CD4-positive, alpha-beta T cell treated with Interleukin-4 for 4 hours (primary cell): Measurements from ENCODE around the gene MED22.
"Not testable (repeated sequence)": the region's sequence is repeated elsewhere in the genome, so short reads cannot be mapped to it uniquely, and the experiment has no call there.

Source experiments
- DNase-seq: peaks from one replicate; pipeline ENCODE4 v3.0.0-alpha.2; 2020

The MED22 gene

GRCh38 chr9:133354766-133355165 is 6.8 kb upstream of the MED22 start:
- no peak for DNase-seq

- no peak for DNase-seq
These were observed 5.6 kb upstream of the MED22 start for GRCh38 chr9:133353548-133353947.

- DNase-seq, result no peak
These were observed 4.9 kb upstream of the MED22 start for GRCh38 chr9:133352635-133353340.

GRCh38 chr9:133351908-133352634 is 4.1 kb upstream of the MED22 start:
- DNase-seq, result peak; percentile 33

- DNase-seq, result no peak
These were observed 3.6 kb upstream of the MED22 start for GRCh38 chr9:133351526-133351907.

GRCh38 chr9:133349965-133350616 is 2.2 kb upstream of the MED22 start:
- no peak for DNase-seq

- DNase-seq, result no peak
These were observed 1.0 kb upstream of the MED22 start for GRCh38 chr9:133348718-133349573.

- DNase-seq, result peak; percentile 62
These were observed 381 bp downstream of the MED22 start for GRCh38 chr9:133347515-133347984.

- no peak for DNase-seq
These were observed 1.7 kb downstream of the MED22 start for GRCh38 chr9:133346021-133346785.

GRCh38 chr9:133345596-133345995 is 2.3 kb downstream of the MED22 start:
- DNase-seq, result no peak

- no peak for DNase-seq
These were observed 3.0 kb downstream of the MED22 start for GRCh38 chr9:133344979-133345378.

- DNase-seq, result no peak
These were observed 3.9 kb downstream of the MED22 start for GRCh38 chr9:133344071-133344470.

- no peak for DNase-seq
These were observed 5.4 kb downstream of the MED22 start for GRCh38 chr9:133342570-133342969.

GRCh38 chr9:133342069-133342406 is 5.9 kb downstream of the MED22 start:
- DNase-seq, result no peak

GRCh38 chr9:133341369-133342068 is 6.4 kb downstream of the MED22 start:
- no peak for DNase-seq

- no peak for DNase-seq
These were observed 7.0 kb downstream of the MED22 start for GRCh38 chr9:133340916-133341315.

GRCh38 chr9:133340256-133340655 is 7.7 kb downstream of the MED22 start:
- DNase-seq, result no peak

GRCh38 chr9:133339641-133340040 is 8.3 kb downstream of the MED22 start:
- no peak for DNase-seq

GRCh38 chr9:133335924-133336811 is 11.8 kb downstream of the MED22 start, which contains the start of gene SURF6:
SURF6 (minus strand) TSS chr9:133336188; CDS start chr9:133336132, 56 bp downstream.
- DNase-seq, result peak; percentile 91

- DNase-seq, result not testable (repeated sequence)
These were observed 13.0 kb downstream of the MED22 start for GRCh38 chr9:133334888-133335287.
